ENCODE data around the gene AGXT2. TPM values are rescaled to one million over a fixed set of nuclear protein-coding genes. Genes with fewer than 3 reads are reported as not detected.

AGXT2 gene
- total and polyA plus RNA-seq, 9 of the 15 experiments (the other 6 are each of a cell fraction or from before 2014, with no cell fraction given) = not detected

DNA sequence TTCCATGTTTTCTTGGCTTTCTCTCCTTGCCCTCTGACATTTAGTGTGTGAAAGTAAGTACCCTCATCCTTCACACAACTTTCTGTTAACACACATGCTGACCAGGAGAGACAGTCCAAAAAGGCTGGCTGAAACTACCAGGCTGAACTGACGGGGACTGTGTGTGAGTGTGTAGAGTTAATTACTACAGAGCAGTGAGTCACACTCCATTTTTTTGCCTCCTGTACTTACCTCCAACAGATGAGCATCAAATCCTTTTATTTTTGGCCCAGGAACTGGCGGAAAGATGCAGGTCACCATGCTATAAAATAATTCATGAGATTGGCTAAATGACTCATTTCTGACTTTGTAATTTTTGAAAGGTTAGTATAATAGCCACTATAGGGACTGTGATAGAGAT lies 20.2 kb upstream of the AGXT2 start (continued):
- TF ChIP-seq, protein P1, sequence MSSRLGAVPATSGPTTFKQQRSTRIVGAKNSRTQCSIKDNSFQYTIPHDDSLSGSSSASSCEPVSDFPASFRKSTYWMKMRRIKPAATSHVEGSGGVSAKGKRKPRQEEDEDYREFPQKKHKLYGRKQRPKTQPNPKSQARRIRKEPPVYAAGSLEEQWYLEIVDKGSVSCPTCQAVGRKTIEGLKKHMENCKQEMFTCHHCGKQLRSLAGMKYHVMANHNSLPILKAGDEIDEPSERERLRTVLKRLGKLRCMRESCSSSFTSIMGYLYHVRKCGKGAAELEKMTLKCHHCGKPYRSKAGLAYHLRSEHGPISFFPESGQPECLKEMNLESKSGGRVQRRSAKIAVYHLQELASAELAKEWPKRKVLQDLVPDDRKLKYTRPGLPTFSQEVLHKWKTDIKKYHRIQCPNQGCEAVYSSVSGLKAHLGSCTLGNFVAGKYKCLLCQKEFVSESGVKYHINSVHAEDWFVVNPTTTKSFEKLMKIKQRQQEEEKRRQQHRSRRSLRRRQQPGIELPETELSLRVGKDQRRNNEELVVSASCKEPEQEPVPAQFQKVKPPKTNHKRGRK (tag; IDR thresholded peaks at IDR 0.05) = no peak
- no peak for TF ChIP-seq RBM17 (IDR thresholded peaks at IDR 0.05; ENCODE audit: borderline replicate concordance, low read depth, low read length)
- TF ChIP-seq ZNF224 (CRISPR knock-in tag; IDR thresholded peaks at IDR 0.05) = no peak
- no peak for TF ChIP-seq PHF20 (IDR thresholded peaks at IDR 0.05; ENCODE audit: partially characterized antibody)

DNA sequence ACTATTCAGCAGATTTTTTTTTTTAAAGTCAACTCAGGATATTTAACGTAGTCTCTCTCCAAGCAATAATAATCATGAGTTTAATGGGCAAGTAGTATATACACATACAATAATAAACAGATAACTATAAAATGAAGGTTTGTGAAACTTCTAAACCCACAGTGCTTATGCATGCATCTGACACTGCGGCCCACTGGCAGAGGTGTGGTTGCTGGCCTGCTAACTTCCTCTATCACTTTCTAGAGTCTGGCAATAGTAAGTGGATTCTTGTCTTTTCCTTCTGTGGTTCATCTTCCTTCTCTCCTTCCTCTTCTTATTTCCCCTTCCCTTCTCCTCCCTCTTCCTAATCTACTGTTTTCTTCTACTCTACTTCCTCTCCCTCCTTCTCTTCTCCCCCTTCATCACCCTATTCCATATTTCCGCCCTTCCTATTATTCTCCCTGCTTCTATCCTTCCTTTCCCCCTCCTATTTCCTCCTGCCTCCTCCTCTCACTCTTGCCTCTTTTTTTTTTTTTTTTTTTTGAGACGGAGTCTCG lies 18.6 kb upstream of the AGXT2 start:
- FAIRE-seq (no peak), ATAC-seq (no peak), DNase-seq (ENCODE audit: extremely low read depth in 1 of 4, low spot score in 3 of 4) (no peak)
- Histone ChIP-seq H3K27me3 (ENCODE audit: control insufficient read depth in 2 of 2, insufficient read depth in 2 of 2, low read length in 2 of 2) (no peaks in the 10 kb centered on the region), H3K79me2 (ENCODE audit: control insufficient read depth, insufficient read depth, low read length) (no peaks in the 10 kb centered on the region), H3K4me1 (replicated peaks in 1 of 2; ENCODE audit: control insufficient read depth in 2 of 2, insufficient read depth in 2 of 2, low read length in 2 of 2) (no peaks in the 10 kb centered on the region), H3K36me3 (ENCODE audit: control insufficient read depth, insufficient read depth, low read length) (no peaks in the 10 kb centered on the region), H2AFZ (ENCODE audit: low read depth, low read length) (no peak overlapping the region), H4K20me1 (replicated peaks; ENCODE audit: control insufficient read depth, insufficient read depth, low read length) (no peaks in the 10 kb centered on the region), H3K9ac (ENCODE audit: insufficient read depth in 1 of 2, low read depth in 2 of 2, low read length in 2 of 2) (no peak overlapping the region), H3K9me3 (replicated peaks; ENCODE audit: control insufficient read depth, insufficient read depth, low read depth, low read length) (no peaks in the 10 kb centered on the region), H3K27ac (ENCODE audit: extremely low read depth, low read depth, low read length) (no peak overlapping the region), H3K9me1 (ENCODE audit: control insufficient read depth, insufficient read depth, low read length) (no peaks in the 10 kb centered on the region), H3K4me3 (no peak overlapping the region), H3K4me2 (ENCODE audit: insufficient read depth, low read length) (no peak overlapping the region)
- BruUV-seq (replicated peaks) = no TSS peak
- CTCF ChIA-PET (ENCODE audit: low intra/inter-chr PET ratio) = no interaction called here
- intact Hi-C loops (cut with micrococcal nuclease) (no loop called here), in situ Hi-C loops (cut with MboI) (no loop called here)
- POLR2A ChIA-PET = no interaction called here
- WGBS (ENCODE audit: insufficient coverage, low coverage, missing lambda C conversion rate) = 0% methylated on average over 3 of the region's 5 CpGs
- TF ChIP-seq, protein P2, sequence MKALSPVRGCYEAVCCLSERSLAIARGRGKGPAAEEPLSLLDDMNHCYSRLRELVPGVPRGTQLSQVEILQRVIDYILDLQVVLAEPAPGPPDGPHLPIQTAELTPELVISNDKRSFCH (CRISPR knock-in tag; IDR thresholded peaks at IDR 0.05) = no peak
- TF ChIP-seq, protein P2 (tag; IDR thresholded peaks at IDR 0.05) = no peak
- TF ChIP-seq MED1 (CRISPR knock-in tag; IDR thresholded peaks at IDR 0.05; ENCODE audit: borderline replicate concordance) = no peak
- TF ChIP-seq, protein P3, sequence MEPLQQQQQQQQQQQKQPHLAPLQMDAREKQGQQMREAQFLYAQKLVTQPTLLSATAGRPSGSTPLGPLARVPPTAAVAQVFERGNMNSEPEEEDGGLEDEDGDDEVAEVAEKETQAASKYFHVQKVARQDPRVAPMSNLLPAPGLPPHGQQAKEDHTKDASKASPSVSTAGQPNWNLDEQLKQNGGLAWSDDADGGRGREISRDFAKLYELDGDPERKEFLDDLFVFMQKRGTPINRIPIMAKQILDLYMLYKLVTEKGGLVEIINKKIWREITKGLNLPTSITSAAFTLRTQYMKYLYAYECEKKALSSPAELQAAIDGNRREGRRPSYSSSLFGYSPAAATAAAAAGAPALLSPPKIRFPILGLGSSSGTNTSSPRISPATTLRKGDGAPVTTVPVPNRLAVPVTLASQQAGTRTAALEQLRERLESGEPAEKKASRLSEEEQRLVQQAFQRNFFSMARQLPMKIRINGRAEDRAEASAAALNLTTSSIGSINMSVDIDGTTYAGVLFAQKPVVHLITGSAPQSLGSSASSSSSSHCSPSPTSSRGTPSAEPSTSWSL (CRISPR knock-in tag; IDR thresholded peaks at IDR 0.05; ENCODE audit: borderline replicate concordance) = no peak
- TF ChIP-seq, protein P4, sequence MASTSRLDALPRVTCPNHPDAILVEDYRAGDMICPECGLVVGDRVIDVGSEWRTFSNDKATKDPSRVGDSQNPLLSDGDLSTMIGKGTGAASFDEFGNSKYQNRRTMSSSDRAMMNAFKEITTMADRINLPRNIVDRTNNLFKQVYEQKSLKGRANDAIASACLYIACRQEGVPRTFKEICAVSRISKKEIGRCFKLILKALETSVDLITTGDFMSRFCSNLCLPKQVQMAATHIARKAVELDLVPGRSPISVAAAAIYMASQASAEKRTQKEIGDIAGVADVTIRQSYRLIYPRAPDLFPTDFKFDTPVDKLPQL (IDR thresholded peaks at IDR 0.05; ENCODE audit: extremely low read depth, insufficient read length) = no peak
- TF ChIP-seq, protein P5, sequence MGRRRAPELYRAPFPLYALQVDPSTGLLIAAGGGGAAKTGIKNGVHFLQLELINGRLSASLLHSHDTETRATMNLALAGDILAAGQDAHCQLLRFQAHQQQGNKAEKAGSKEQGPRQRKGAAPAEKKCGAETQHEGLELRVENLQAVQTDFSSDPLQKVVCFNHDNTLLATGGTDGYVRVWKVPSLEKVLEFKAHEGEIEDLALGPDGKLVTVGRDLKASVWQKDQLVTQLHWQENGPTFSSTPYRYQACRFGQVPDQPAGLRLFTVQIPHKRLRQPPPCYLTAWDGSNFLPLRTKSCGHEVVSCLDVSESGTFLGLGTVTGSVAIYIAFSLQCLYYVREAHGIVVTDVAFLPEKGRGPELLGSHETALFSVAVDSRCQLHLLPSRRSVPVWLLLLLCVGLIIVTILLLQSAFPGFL (CRISPR knock-in tag; IDR thresholded peaks at IDR 0.05) = no peak
- no peak for TF ChIP-seq CTBP1 (IDR thresholded peaks at IDR 0.05; ENCODE audit: borderline replicate concordance)
- TF ChIP-seq POLR3G (IDR thresholded peaks at IDR 0.05; ENCODE audit: extremely low read depth, insufficient read length, insufficient replicate concordance) = no peak
- TF ChIP-seq JUN (IDR thresholded peaks at IDR 0.05; ENCODE audit: borderline replicate concordance, low read depth, low read length) = no peak
- no peak for TF ChIP-seq JUN (CRISPR knock-in tag; IDR thresholded peaks at IDR 0.05; ENCODE audit: borderline replicate concordance)
- TF ChIP-seq MCM3 (IDR thresholded peaks at IDR 0.05) = no peak
- TF ChIP-seq ZNF76 (CRISPR knock-in tag; IDR thresholded peaks at IDR 0.05; ENCODE audit: borderline replicate concordance) = no peak

All from K562 (cell line).